Astrocyte (in vitro differentiated cells and primary cell): ENCODE results near the gene FER1L5. TPM values are rescaled to one million over a fixed set of nuclear protein-coding genes. Genes with fewer than 3 reads are reported as not detected.

ENCODE experiments used
- DNase-seq: peaks from one replicate; pipeline ENCODE4 v3.0.0-alpha.2; 2010; ENCODE audit warnings: low read depth
- FAIRE-seq: peaks from 2 replicates; lab custom pipeline; 2011; peaks lifted over from hg19 to GRCh38; lab: Jason Lieb, UNC
- H2AFZ ChIP-seq: 2 replicates; pipeline ENCODE4 v1.6.0; 2012; ENCODE audit warnings: low read depth, low read length, inconsistent platforms
- H3K27ac ChIP-seq: 2 replicates; pipeline ENCODE4 v1.5.1; 2011; ENCODE audit warnings: low read depth, low read length, inconsistent platforms
- H3K27me3 ChIP-seq: 2 replicates; pipeline ENCODE4 v1.6.0; 2011; ENCODE audit warnings: low read length, inconsistent platforms; ENCODE audit not compliant: insufficient read depth
- H3K36me3 ChIP-seq: 2 replicates; pipeline ENCODE4 v1.5.1; 2011; ENCODE audit warnings: low read length, inconsistent platforms; ENCODE audit not compliant: insufficient read depth
- H3K4me1 ChIP-seq: 2 replicates; pipeline ENCODE4 v1.5.1; 2011; ENCODE audit warnings: low read length, inconsistent platforms; ENCODE audit not compliant: insufficient read depth
- H3K4me2 ChIP-seq: 2 replicates; pipeline ENCODE4 v1.6.0; 2012; ENCODE audit warnings: low read length, inconsistent platforms
- H3K4me3 ChIP-seq: 2 replicates; pipeline ENCODE4 v1.5.1; 2011; ENCODE audit warnings: low read depth, mild to moderate bottlenecking, low read length, inconsistent platforms; ENCODE audit not compliant: insufficient read depth
- H3K79me2 ChIP-seq: 2 replicates; pipeline ENCODE4 v1.6.0; 2012; ENCODE audit warnings: mild to moderate bottlenecking, low read length, inconsistent platforms; ENCODE audit not compliant: insufficient read depth
- H3K9ac ChIP-seq: 2 replicates; pipeline ENCODE4 v1.6.0; 2012; ENCODE audit warnings: mild to moderate bottlenecking, low read length, inconsistent platforms
- H3K9me3 ChIP-seq: 2 replicates; pipeline ENCODE4 v1.5.1; 2012; ENCODE audit warnings: low read depth, mild to moderate bottlenecking, low read length, inconsistent platforms; ENCODE audit not compliant: insufficient read depth
- H4K20me1 ChIP-seq: 2 replicates; pipeline ENCODE4 v1.6.0; 2012; ENCODE audit warnings: low read length, inconsistent platforms; ENCODE audit not compliant: insufficient read depth
- H3K27ac Mint-ChIP-seq: one replicate; pipeline ENCODE4 v1.8.0; 2021; ENCODE audit warnings: mild to moderate bottlenecking, mixed read lengths; ENCODE audit not compliant: unreplicated experiment
- H3K27me3 Mint-ChIP-seq: one replicate; pipeline ENCODE4 v1.8.0; 2021; ENCODE audit warnings: low read depth, mixed read lengths; ENCODE audit not compliant: unreplicated experiment
- H3K36me3 Mint-ChIP-seq: one replicate; pipeline ENCODE4 v1.8.0; 2021; ENCODE audit warnings: low read depth, mixed read lengths; ENCODE audit not compliant: unreplicated experiment
- H3K4me1 Mint-ChIP-seq: one replicate; pipeline ENCODE4 v1.8.0; 2021; ENCODE audit warnings: low read depth, mixed read lengths; ENCODE audit not compliant: unreplicated experiment
- H3K4me3 Mint-ChIP-seq: one replicate; pipeline ENCODE4 v1.8.0; 2021; ENCODE audit warnings: mild to moderate bottlenecking, moderate library complexity, mixed read lengths; ENCODE audit not compliant: unreplicated experiment
- H3K9me3 Mint-ChIP-seq: one replicate; pipeline ENCODE4 v1.8.0; 2021; ENCODE audit warnings: mild to moderate bottlenecking, mixed read lengths; ENCODE audit not compliant: unreplicated experiment
- CTCF ChIP-seq: IDR thresholded peaks from 2 replicates; pipeline ENCODE4 v1.5.1; 2011; ENCODE audit warnings: low read depth, mild to moderate bottlenecking, inconsistent platforms, low read length, moderate library complexity; ENCODE audit not compliant: insufficient read depth
- EZH2 ChIP-seq: IDR thresholded peaks from 2 replicates; pipeline ENCODE4 v1.6.1; 2012; ENCODE audit warnings: mild to moderate bottlenecking, low read length, inconsistent platforms; ENCODE audit not compliant: insufficient read depth
- total RNA-seq: library from RNA; stranded (reverse); gene quantifications from 2 replicates; pipeline ENCODE4 v1.2.1, GENCODE V29; 2021

Gene FER1L5
- total RNA-seq, 1 donor from 2014 or later, result 0.16 TPM

- Histone ChIP-seq H3K36me3 (no peaks in the 10 kb centered on the region), H4K20me1 (no peaks in the 10 kb centered on the region), H3K27ac (no peak overlapping the region), H2AFZ (no peak overlapping the region), H3K9ac (no peak overlapping the region), H3K4me1 (no peaks in the 10 kb centered on the region), H3K4me2 (no peak overlapping the region), H3K4me3 (no peak overlapping the region), H3K27me3 (no peaks in the 10 kb centered on the region), H3K79me2 (no peaks in the 10 kb centered on the region), H3K9me3 (no peaks in the 10 kb centered on the region)
- DNase-seq, result no peak
- FAIRE-seq, result no peak
- Mint-ChIP-seq H3K27ac (no peak overlapping the region), H3K4me3 (no peak overlapping the region), H3K4me1 (no peaks in the 10 kb centered on the region), H3K9me3 (no peaks in the 10 kb centered on the region), H3K27me3 (no peaks in the 10 kb centered on the region), H3K36me3 (peaks cover 22% of the 10 kb centered on the region)
- TF ChIP-seq EZH2 (no peak), CTCF (no peak)
These were observed 57.1 kb downstream of the FER1L5 start for GRCh38 chr2:96699621-96700020.

- Histone ChIP-seq H4K20me1 (no peaks in the 10 kb centered on the region), H3K27me3 (no peaks in the 10 kb centered on the region), H3K36me3 (no peaks in the 10 kb centered on the region), H3K79me2 (no peaks in the 10 kb centered on the region), H3K4me2 (no peak overlapping the region), H2AFZ (no peak overlapping the region), H3K9ac (no peak overlapping the region), H3K27ac (no peak overlapping the region), H3K9me3 (no peaks in the 10 kb centered on the region), H3K4me1 (no peaks in the 10 kb centered on the region), H3K4me3 (no peak overlapping the region)
- no peak for DNase-seq
- no peak for FAIRE-seq
- no peaks in the 10 kb centered on the region for H3K27me3 Mint-ChIP-seq
- no peak for TF ChIP-seq EZH2
- no peak for TF ChIP-seq CTCF
- H3K4me1 Mint-ChIP-seq, result no peaks in the 10 kb centered on the region
- H3K27ac Mint-ChIP-seq, result no peak overlapping the region
- H3K36me3 Mint-ChIP-seq, result peaks cover 23% of the 10 kb centered on the region
- H3K9me3 Mint-ChIP-seq, result no peaks in the 10 kb centered on the region
- H3K4me3 Mint-ChIP-seq, result no peak overlapping the region
These were observed 57.5 kb downstream of the FER1L5 start for GRCh38 chr2:96700086-96700485.

- Mint-ChIP-seq H3K9me3 (no peaks in the 10 kb centered on the region), H3K36me3 (peaks cover 35% of the 10 kb centered on the region), H3K27ac (no peak overlapping the region), H3K4me3 (no peak overlapping the region), H3K4me1 (no peaks in the 10 kb centered on the region), H3K27me3 (no peaks in the 10 kb centered on the region)
- TF ChIP-seq EZH2, result no peak
- no peak for TF ChIP-seq CTCF
- H3K9me3 ChIP-seq, result no peaks in the 10 kb centered on the region
- no peak for DNase-seq
- H3K4me2 ChIP-seq, result no peak overlapping the region
- H2AFZ ChIP-seq, result no peak overlapping the region
- H3K4me1 ChIP-seq, result no peaks in the 10 kb centered on the region
- peaks cover 6% of the 10 kb centered on the region for H3K36me3 ChIP-seq
- FAIRE-seq, result no peak
- H3K27me3 ChIP-seq, result no peaks in the 10 kb centered on the region
- no peak overlapping the region for H3K9ac ChIP-seq
- H3K27ac ChIP-seq, result no peak overlapping the region
- peaks cover 4% of the 10 kb centered on the region for H4K20me1 ChIP-seq
- no peaks in the 10 kb centered on the region for H3K79me2 ChIP-seq
- H3K4me3 ChIP-seq, result no peak overlapping the region
These were observed 59.1 kb downstream of the FER1L5 start for GRCh38 chr2:96701636-96702035.
